Measurements from ENCODE around the gene DPM3. TPM values are rescaled to one million over a fixed set of nuclear protein-coding genes. Genes with fewer than 3 reads are reported as not detected.

Gene DPM3
- total and polyA plus RNA-seq, 2 of the 4 experiments (the other 2 are of a cell fraction) = 29.0 to 129 TPM

GRCh38 chr1:155169541-155169940 is 29.2 kb upstream of the DPM3 start:
- H3K9me3 ChIP-seq (ENCODE audit: control insufficient read depth, insufficient read depth, low read length) = no peaks in the 10 kb centered on the region
- no peak overlapping the region for H3K27ac ChIP-seq (ENCODE audit: insufficient read depth, low read length)
- in situ Hi-C loops (cut with MboI; ENCODE audit: low sequenced_read_pairs) (loop anchor here (5.0 kb wide), 1 partner anchor 77 kb away; no protein-coding TSS in a partner anchor), intact Hi-C loops (cut with micrococcal nuclease) (no loop called here), dilution Hi-C loops (cut with HindIII; ENCODE audit: low sequenced_read_pairs, unreplicated experiment) (no loop called here)
- H2BK15ac ChIP-seq (ENCODE audit: low read depth, low read length) = no peak overlapping the region
- WGBS, 2 experiments (ENCODE audit: extremely low coverage in 2 of 2, insufficient read length in 1 of 2) = no CpG with 5 or more reads among the region's 5 CpGs
- no peak overlapping the region for H3K4me2 ChIP-seq (ENCODE audit: low read depth, low read length)
- peaks cover 16% of the 10 kb centered on the region for H3K36me3 ChIP-seq (ENCODE audit: control insufficient read depth, insufficient read depth, low read length)
- H3K79me1 ChIP-seq (ENCODE audit: low read depth in 1 of 2, low read length in 2 of 2) = peaks cover 0 to 30% of the 10 kb centered on the region in 2 experiments
- H4K8ac ChIP-seq (ENCODE audit: low read depth in 2 of 2, low read length in 2 of 2) = no peak overlapping the region
- H3K27me3 ChIP-seq (ENCODE audit: control insufficient read depth, insufficient read depth, low read length) = peaks cover 6% of the 10 kb centered on the region; the same call in 1 of the 2 replicates
- no peaks in the 10 kb centered on the region for H4K20me1 ChIP-seq (ENCODE audit: insufficient read depth, low read length)
- no peak for ATAC-seq (ENCODE audit: low read depth)
- H2BK20ac ChIP-seq (ENCODE audit: low read depth, low read length) = no peak overlapping the region
- no peak overlapping the region for H3K4me3 ChIP-seq (ENCODE audit: insufficient read depth, low read depth, low read length)
- H4K91ac ChIP-seq (ENCODE audit: insufficient read depth, low read depth, low read length) = no peak overlapping the region
- ChIA-PET POLR2A (ENCODE audit: unreplicated experiment) (interaction anchor here (1.5 kb wide), 1 partner anchor 78 kb away, joined by 5 read pairs; no protein-coding TSS in a partner anchor), CTCF (no interaction called here)
- no peak overlapping the region for H3K56ac ChIP-seq (ENCODE audit: extremely low read depth, insufficient read depth, low read length)
- peaks cover 4% of the 10 kb centered on the region for H3K4me1 ChIP-seq (ENCODE audit: control insufficient read depth, insufficient read depth, low read length)
- no peak for DNase-seq
- H3K14ac ChIP-seq (replicated peaks; ENCODE audit: low read depth, low read length) = no peak overlapping the region
- H3K9me1 ChIP-seq (ENCODE audit: insufficient read depth, low read length) = no peaks in the 10 kb centered on the region; the same call in none of the 2 replicates
- no peak overlapping the region for H4K5ac ChIP-seq (ENCODE audit: low read depth, low read length)
- H3K23ac ChIP-seq (ENCODE audit: low read depth, low read length) = no peak overlapping the region
- BruUV-seq (replicated peaks) = no TSS peak
- H2BK120ac ChIP-seq (ENCODE audit: low read depth, low read length) = no peak overlapping the region
- H3K18ac ChIP-seq (ENCODE audit: low read depth, low read length) = no peak overlapping the region
- no peak overlapping the region for H2BK5ac ChIP-seq (ENCODE audit: low read depth, low read length, poor library complexity, severe bottlenecking)
- no peak overlapping the region for H2AK5ac ChIP-seq (ENCODE audit: low read depth, low read length)
- H2AFZ ChIP-seq (replicated peaks; ENCODE audit: low read length, poor library complexity) = no peak overlapping the region
- H3K4ac ChIP-seq (ENCODE audit: low read depth, low read length) = no peak overlapping the region
- TF ChIP-seq RFX5 (IDR thresholded peaks at IDR 0.05; ENCODE audit: low read depth, low read length) = no peak
- TF ChIP-seq USF2 (IDR thresholded peaks at IDR 0.05; ENCODE audit: low read depth, low read length) = no peak
- no peak for TF ChIP-seq CTCF (conservative IDR thresholded peaks at IDR 0.05; ENCODE audit: low read depth, low read length)
- no peak for TF ChIP-seq NFE2L2 (IDR thresholded peaks at IDR 0.05; ENCODE audit: low read depth, low read length)
- TF ChIP-seq BHLHE40 (IDR thresholded peaks at IDR 0.05; ENCODE audit: low read depth, low read length) = no peak
- TF ChIP-seq FOS (IDR thresholded peaks at IDR 0.05; ENCODE audit: low read depth, low read length) = no peak
- TF ChIP-seq SMC3 (IDR thresholded peaks at IDR 0.05; ENCODE audit: low read depth, low read length) = no peak
- no peak for TF ChIP-seq MAZ (IDR thresholded peaks at IDR 0.05; ENCODE audit: borderline replicate concordance, low read depth, low read length)
- TF ChIP-seq RCOR1 (IDR thresholded peaks at IDR 0.05; ENCODE audit: insufficient replicate concordance, low read length) = no peak
- TF ChIP-seq, protein P1, sequence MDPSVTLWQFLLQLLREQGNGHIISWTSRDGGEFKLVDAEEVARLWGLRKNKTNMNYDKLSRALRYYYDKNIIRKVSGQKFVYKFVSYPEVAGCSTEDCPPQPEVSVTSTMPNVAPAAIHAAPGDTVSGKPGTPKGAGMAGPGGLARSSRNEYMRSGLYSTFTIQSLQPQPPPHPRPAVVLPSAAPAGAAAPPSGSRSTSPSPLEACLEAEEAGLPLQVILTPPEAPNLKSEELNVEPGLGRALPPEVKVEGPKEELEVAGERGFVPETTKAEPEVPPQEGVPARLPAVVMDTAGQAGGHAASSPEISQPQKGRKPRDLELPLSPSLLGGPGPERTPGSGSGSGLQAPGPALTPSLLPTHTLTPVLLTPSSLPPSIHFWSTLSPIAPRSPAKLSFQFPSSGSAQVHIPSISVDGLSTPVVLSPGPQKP (IDR thresholded peaks at IDR 0.05; ENCODE audit: borderline replicate concordance, low read depth, low read length) = no peak
- no peak overlapping the region for H2AK9ac ChIP-seq (replicated peaks; ENCODE audit: low read depth, low read length, poor library complexity)
- no peak overlapping the region for H3K9ac ChIP-seq (ENCODE audit: low read depth, low read length)
